Ishikawa (cell line): ENCODE measurements around the gene LRRC1.

Source experiments
- CEBPB ChIP-seq: IDR thresholded peaks from 2 replicates; pipeline ENCODE4 v1.6.1; 2012
- CREB1 ChIP-seq: IDR thresholded peaks from 2 replicates; pipeline ENCODE4 v1.6.1; 2012; ENCODE audit warnings: low read depth
- EGR1 ChIP-seq: IDR thresholded peaks from 2 replicates; pipeline ENCODE4 v1.6.1; 2012
- EP300 ChIP-seq: IDR thresholded peaks from 2 replicates; pipeline ENCODE4 v1.6.1; 2012; ENCODE audit warnings: borderline replicate concordance
- FOXM1 ChIP-seq: IDR thresholded peaks from 2 replicates; pipeline ENCODE4 v1.6.1; 2012; ENCODE audit warnings: low read depth, borderline replicate concordance
- MAX ChIP-seq: IDR thresholded peaks from 2 replicates; pipeline ENCODE4 v1.6.1; 2012
- NFIC ChIP-seq: IDR thresholded peaks from 2 replicates; pipeline ENCODE4 v1.6.1; 2012
- RAD21 ChIP-seq: IDR thresholded peaks from 2 replicates; pipeline ENCODE4 v1.6.1; 2012; ENCODE audit warnings: low read depth
- REST ChIP-seq: IDR thresholded peaks from 2 replicates; pipeline ENCODE4 v1.6.1; 2012; ENCODE audit warnings: low read depth, mild to moderate bottlenecking
- TAF1 ChIP-seq: IDR thresholded peaks from 2 replicates; pipeline ENCODE4 v1.6.1; 2012; ENCODE audit warnings: low read depth, mild to moderate bottlenecking
- TCF12 ChIP-seq: IDR thresholded peaks from 2 replicates; pipeline ENCODE4 v1.6.1; 2012; ENCODE audit warnings: low read depth
- TEAD4 ChIP-seq: IDR thresholded peaks from 2 replicates; pipeline ENCODE4 v1.6.1; 2012
- USF1 ChIP-seq: IDR thresholded peaks from 2 replicates; pipeline ENCODE4 v1.6.1; 2012
- YY1 ChIP-seq: IDR thresholded peaks from 2 replicates; pipeline ENCODE4 v1.6.1; 2012; ENCODE audit warnings: low read depth
- ZBTB7A ChIP-seq: IDR thresholded peaks from 2 replicates; pipeline ENCODE4 v1.6.1; 2012; ENCODE audit warnings: low read depth

The LRRC1 gene

GRCh38 chr6:53943395-53943794 lies 148.6 kb downstream of the LRRC1 start:
- TF ChIP-seq EGR1, result no peak
- no peak for TF ChIP-seq FOXM1

GRCh38 chr6:53944091-53944490 lies 149.3 kb downstream of the LRRC1 start:
- TF ChIP-seq TAF1 (no peak), TEAD4 (no peak), EGR1 (no peak), CREB1 (no peak), CEBPB (no peak), ZBTB7A (no peak), MAX (no peak), TCF12 (no peak)

- TF ChIP-seq CEBPB (no peak), MAX (no peak), REST (no peak), FOXM1 (no peak)
Observed at GRCh38 chr6:53944543-53944942, 149.7 kb downstream of the LRRC1 start.

GRCh38 chr6:53945765-53946407 lies 151.1 kb downstream of the LRRC1 start:
- no peak for TF ChIP-seq ZBTB7A
- TF ChIP-seq MAX, result no peak
- no peak for TF ChIP-seq REST
- no peak for TF ChIP-seq EP300
- TF ChIP-seq TCF12, result no peak

GRCh38 chr6:53947780-53948179 lies 153.0 kb downstream of the LRRC1 start:
- TF ChIP-seq REST (no peak), TAF1 (no peak), TCF12 (no peak), CEBPB (no peak), EP300 (no peak), RAD21 (no peak), TEAD4 (no peak), CREB1 (no peak), YY1 (no peak), EGR1 (no peak), MAX (no peak), NFIC (no peak), ZBTB7A (no peak), USF1 (no peak)

GRCh38 chr6:53951383-53951782 lies 156.6 kb downstream of the LRRC1 start:
- TF ChIP-seq USF1 (no peak), EGR1 (no peak), TEAD4 (no peak), CEBPB (no peak), EP300 (no peak), CREB1 (no peak), FOXM1 (no peak), NFIC (no peak), REST (no peak), TAF1 (no peak), ZBTB7A (no peak), MAX (no peak), YY1 (no peak), RAD21 (no peak), TCF12 (no peak)
